HepG2 (cell line): ENCODE results near the gene PEAK1.

ENCODE experiments used
- BHLHE40 ChIP-seq: IDR thresholded peaks from 2 replicates; pipeline ENCODE4 v1.6.1; 2011; ENCODE audit warnings: low read length, improper control_type of control experiment
- CTCF ChIP-seq: sonication (generic); formaldehyde crosslinking; IDR thresholded peaks from 2 replicates; pipeline ENCODE4 v1.5.0; 2020; ENCODE audit warnings: mild to moderate bottlenecking, missing genetic modification reagents, moderate library complexity
- GMEB1 ChIP-seq: sonication (generic); formaldehyde crosslinking; IDR thresholded peaks from 2 replicates; pipeline ENCODE4 v1.5.1; 2020; ENCODE audit warnings: missing genetic modification reagents, mild to moderate bottlenecking, borderline replicate concordance
- MAX ChIP-seq: IDR thresholded peaks from 2 replicates; pipeline ENCODE4 v1.6.1; 2012; ENCODE audit warnings: inconsistent platforms
- SMC3 ChIP-seq: IDR thresholded peaks from 2 replicates; pipeline ENCODE4 v1.6.1; 2011; ENCODE audit warnings: low read length, improper control_type of control experiment
- ZBTB7A ChIP-seq: sonication (generic); formaldehyde crosslinking; IDR thresholded peaks from 2 replicates; pipeline ENCODE4 v1.8.0; 2022; ENCODE audit warnings: mild to moderate bottlenecking, missing genetic modification reagents
- ZNF792 ChIP-seq: IDR thresholded peaks from 2 replicates; pipeline ENCODE4 v1.6.1; 2016

GRCh38 chr15:77371850-77372563 lies 47.9 kb downstream of the PEAK1 start:
- no peak for TF ChIP-seq BHLHE40
- TF ChIP-seq ZBTB7A (CRISPR knock-in tag): no peak
- TF ChIP-seq CTCF (CRISPR knock-in tag): no peak
- no peak for TF ChIP-seq SMC3
- TF ChIP-seq MAX: no peak
- no peak for TF ChIP-seq ZNF792 (CRISPR knock-in tag)
- TF ChIP-seq GMEB1 (CRISPR knock-in tag): no peak
